H1 (cell line): ENCODE data around the gene VAT1. TPM values are rescaled to one million over a fixed set of nuclear protein-coding genes. Genes with fewer than 3 reads are reported as not detected.

Experiments used
- CTCF ChIA-PET: fragments of 300-600 bp; sonication (Branson Sonifier 250); formaldehyde crosslinking; loops from one replicate; lab custom pipeline; 2021; ENCODE audit not compliant: partially characterized antibody; lab: Charles Lee
- POLR2A ChIA-PET: fragments of 300-600 bp; sonication (Branson Sonifier 250); formaldehyde crosslinking; loops from one replicate; lab custom pipeline; 2021; ENCODE audit warnings: inconsistent platforms; ENCODE audit not compliant: partially characterized antibody; lab: Charles Lee
- DNase-seq, 2 experiments: peaks; one replicate each; pipeline versions ENCODE4 v3.0.0 to v3.0.0-alpha.2; 2010 to 2022; ENCODE audit warnings: low spot score in 2 of 2, low read depth in 1 of 2, mixed read lengths in 1 of 2
- FAIRE-seq: peaks from 2 replicates; lab custom pipeline; 2011; peaks lifted over from hg19 to GRCh38; lab: Jason Lieb, UNC
- H2AFZ ChIP-seq: 2 replicates; pipeline ENCODE4 v1.8.1; 2012; ENCODE audit warnings: low read length, inconsistent platforms
- H2AK5ac ChIP-seq: 2 replicates; pipeline ENCODE4 v1.6.1; 2013; ENCODE audit warnings: low read depth, low read length
- H2BK120ac ChIP-seq: replicated peaks from 2 replicates; pipeline ENCODE3; 2013; ENCODE audit warnings: low read depth, low read length, inconsistent platforms
- H2BK12ac ChIP-seq: 2 replicates; pipeline ENCODE4 v1.6.1; 2013; ENCODE audit warnings: low read depth, low read length
- H2BK15ac ChIP-seq: 2 replicates; pipeline ENCODE4 v1.6.1; 2013; ENCODE audit warnings: low read length
- H2BK20ac ChIP-seq: 2 replicates; pipeline ENCODE4 v1.6.1; 2013; ENCODE audit warnings: low read length
- H2BK5ac ChIP-seq: 2 replicates; pipeline ENCODE4 v1.6.1; 2013; ENCODE audit warnings: low read depth, low read length
- H3K14ac ChIP-seq: 2 replicates; pipeline ENCODE4 v1.6.1; 2013; ENCODE audit warnings: inconsistent platforms; ENCODE audit not compliant: insufficient read length
- H3K18ac ChIP-seq: 2 replicates; pipeline ENCODE4 v1.6.1; 2013; ENCODE audit warnings: low read length; ENCODE audit errors: extremely low read depth
- H3K23ac ChIP-seq: 2 replicates; pipeline ENCODE4 v1.6.1; 2013; ENCODE audit warnings: inconsistent platforms; ENCODE audit not compliant: insufficient read length
- H3K23me2 ChIP-seq: 2 replicates; pipeline ENCODE4 v1.6.1; 2013; ENCODE audit warnings: low read depth, low read length
- H3K27ac ChIP-seq: 2 replicates; pipeline ENCODE4 v1.6.1; 2011; ENCODE audit warnings: low read depth, low read length, inconsistent platforms
- H3K27me3 ChIP-seq, 4 experiments: replicated peaks in 1 of 4; 1 replicate in 1 of 4; 2 replicates in 3 of 4; pipeline versions ENCODE4 v1.6.1 to v1.8.1; 2011 to 2013; ENCODE audit warnings: low read length in 3 of 4, mild to moderate bottlenecking in 3 of 4, inconsistent platforms in 2 of 4, mixed read lengths in 2 of 4, moderate library complexity in 1 of 4; ENCODE audit not compliant: control insufficient read depth in 3 of 4, insufficient read depth in 3 of 4; ENCODE audit errors: extremely low read depth in 1 of 4
- H3K36me3 ChIP-seq, 4 experiments: 2 replicates each; pipeline versions ENCODE4 v1.6.1 to v1.8.1; 2011 to 2013; ENCODE audit warnings: mild to moderate bottlenecking in 4 of 4, low read length in 3 of 4, moderate library complexity in 2 of 4, control low read depth in 1 of 4, inconsistent platforms in 1 of 4; ENCODE audit not compliant: insufficient read depth in 4 of 4, control insufficient read depth in 2 of 4
- H3K4ac ChIP-seq: replicated peaks from 2 replicates; pipeline ENCODE3; 2013; ENCODE audit warnings: low read length, low read depth, mixed read lengths, inconsistent platforms; ENCODE audit not compliant: insufficient read length
- H3K4me1 ChIP-seq, 4 experiments: replicated peaks in 1 of 4; 1 replicate in 1 of 4; 2 replicates in 3 of 4; pipeline versions ENCODE4 v1.6.1 to v1.8.1; 2011 to 2013; ENCODE audit warnings: low read length in 3 of 4, inconsistent platforms in 2 of 4, mixed read lengths in 1 of 4; ENCODE audit not compliant: insufficient read depth in 4 of 4, control insufficient read depth in 3 of 4
- H3K4me2 ChIP-seq, 2 experiments: 2 replicates each; pipeline versions ENCODE4 v1.6.1 to v1.8.1; 2011 to 2013; ENCODE audit warnings: low read depth in 2 of 2, low read length in 2 of 2, control low read depth in 1 of 2, inconsistent platforms in 1 of 2, mild to moderate bottlenecking in 1 of 2; ENCODE audit not compliant: insufficient read depth in 1 of 2
- H3K4me3 ChIP-seq, 4 experiments: fragments of 200-600, 300-600 bp in 1 of 4; sonication (generic), shearing (Covaris generic), sonication (Bioruptor Twin) in 1 of 4; 2 replicates each; pipeline versions ENCODE4 v1.5.1 to v1.8.1; 2011 to 2016; ENCODE audit warnings: low read length in 4 of 4, low read depth in 3 of 4, control low read depth in 2 of 4, inconsistent platforms in 2 of 4, mild to moderate bottlenecking in 2 of 4, mixed read lengths in 1 of 4, moderate library complexity in 1 of 4; ENCODE audit not compliant: insufficient read depth in 2 of 4; ENCODE audit errors: extremely low read depth in 1 of 4
- H3K56ac ChIP-seq: replicated peaks from 2 replicates; pipeline ENCODE3; 2013; ENCODE audit warnings: low read depth, mild to moderate bottlenecking, mixed read lengths, low read length, inconsistent platforms; ENCODE audit not compliant: insufficient read length
- H3K79me1 ChIP-seq: 2 replicates; pipeline ENCODE4 v1.6.1; 2013; ENCODE audit warnings: low read depth, low read length, control low read depth
- H3K79me2 ChIP-seq, 2 experiments: 2 replicates each; pipeline versions ENCODE4 v1.6.1 to v1.8.1; 2012 to 2013; ENCODE audit warnings: low read length in 2 of 2, mild to moderate bottlenecking in 2 of 2, inconsistent platforms in 1 of 2; ENCODE audit not compliant: insufficient read depth in 2 of 2, control insufficient read depth in 1 of 2
- H3K9ac ChIP-seq, 4 experiments: replicated peaks in 1 of 4; 1 replicate in 1 of 4; 2 replicates in 3 of 4; pipeline versions ENCODE4 v1.6.1 to v1.8.1; 2011 to 2013; ENCODE audit warnings: low read depth in 3 of 4, low read length in 3 of 4, control low read depth in 2 of 4, mild to moderate bottlenecking in 2 of 4, moderate library complexity in 2 of 4, inconsistent platforms in 1 of 4; ENCODE audit errors: extremely low read depth in 1 of 4
- H3K9me3 ChIP-seq, 2 experiments: 2 replicates each; pipeline versions ENCODE4 v1.6.1 to v1.8.1; 2012 to 2013; ENCODE audit warnings: mild to moderate bottlenecking in 2 of 2, moderate library complexity in 2 of 2, control low read depth in 1 of 2, inconsistent platforms in 1 of 2, low read depth in 1 of 2, low read length in 1 of 2, mixed read lengths in 1 of 2; ENCODE audit not compliant: insufficient read depth in 2 of 2
- H4K20me1 ChIP-seq, 2 experiments: replicated peaks in 1 of 2; 2 replicates each; pipeline versions ENCODE3 to v1.8.1; 2011 to 2013; ENCODE audit warnings: inconsistent platforms in 2 of 2, low read length in 2 of 2, mild to moderate bottlenecking in 1 of 2; ENCODE audit not compliant: insufficient read depth in 2 of 2, control insufficient read depth in 1 of 2
- H4K5ac ChIP-seq: 2 replicates; pipeline ENCODE4 v1.6.1; 2013; ENCODE audit warnings: low read length, low read depth, mixed read lengths, inconsistent platforms; ENCODE audit not compliant: insufficient read length
- H4K8ac ChIP-seq: 2 replicates; pipeline ENCODE4 v1.8.0; 2013; ENCODE audit warnings: mild to moderate bottlenecking, moderate library complexity, low read length, inconsistent platforms; ENCODE audit not compliant: insufficient read depth; ENCODE audit errors: extremely low read depth
- H4K91ac ChIP-seq: replicated peaks from 2 replicates; pipeline ENCODE3; 2013; ENCODE audit warnings: low read length, mixed read lengths, inconsistent platforms; ENCODE audit not compliant: insufficient read length
- CHD1 ChIP-seq: IDR thresholded peaks from 2 replicates; pipeline ENCODE4 v1.6.1; 2012; ENCODE audit warnings: low read depth, low read length, improper control_type of control experiment
- CHD2 ChIP-seq: IDR thresholded peaks from 2 replicates; pipeline ENCODE4 v1.6.1; 2012; ENCODE audit warnings: low read length, improper control_type of control experiment
- E2F6 ChIP-seq: IDR thresholded peaks from 2 replicates; pipeline ENCODE4 v1.6.1; 2012; ENCODE audit warnings: inconsistent platforms
- KDM4A ChIP-seq: IDR thresholded peaks from one replicate; pipeline ENCODE4 v1.7.1; 2012; ENCODE audit warnings: low read depth, mild to moderate bottlenecking, moderate library complexity, low read length, inconsistent platforms; ENCODE audit not compliant: severe bottlenecking
- KDM5A ChIP-seq: fragments of 200-600 bp; IDR thresholded peaks from 2 replicates; pipeline ENCODE4 v1.7.1; 2012; ENCODE audit warnings: mild to moderate bottlenecking, low read length, inconsistent platforms, mixed read lengths
- POLR2AphosphoS5 ChIP-seq: IDR thresholded peaks from 2 replicates; pipeline ENCODE4 v1.6.1; 2011; ENCODE audit warnings: low read depth, low read length
- RAD21 ChIP-seq, 2 experiments: IDR thresholded peaks in 1 of 2; conservative IDR thresholded peaks in 1 of 2; 2 replicates each; pipeline ENCODE4 v1.6.1; 2011; ENCODE audit warnings: low read depth in 2 of 2, low read length in 2 of 2, improper control_type of control experiment in 1 of 2, inconsistent platforms in 1 of 2, mild to moderate bottlenecking in 1 of 2, moderate library complexity in 1 of 2
- RBBP5 ChIP-seq: IDR thresholded peaks from 2 replicates; pipeline ENCODE4 v1.7.1; 2012; ENCODE audit warnings: low read depth, mild to moderate bottlenecking, inconsistent platforms, low read length, moderate library complexity, borderline replicate concordance
- TCF12 ChIP-seq: IDR thresholded peaks from 2 replicates; pipeline ENCODE4 v1.6.1; 2011; ENCODE audit warnings: low read depth, mild to moderate bottlenecking, low read length
- WGBS, 2 experiments: shearing (Covaris generic) in 1 of 2; methylation state at CpG; one replicate each; pipeline versions ENCODE4 v1.1.6 to v1.1.7; 2013 to 2015; ENCODE audit warnings: low lambda C conversion rate in 2 of 2, mixed read lengths in 2 of 2, inconsistent platforms in 1 of 2, low coverage in 1 of 2, missing lambda C conversion rate in 1 of 2; ENCODE audit not compliant: insufficient replicate concordance in 2 of 2, insufficient coverage in 1 of 2, insufficient read length in 1 of 2; ENCODE audit errors: extremely low coverage in 1 of 2, missing lambda C conversion rate in 1 of 2; 5-methylcytosine and 5-hydroxymethylcytosine counted together
- polyA plus RNA-seq, 7 experiments: library from polyadenylated mRNA; depleted of rRNA in 3 of 7; stranded (reverse) in 5 of 7; unstranded in 2 of 7; fragments of >200 nt in 5 of 7; fragments of 200-250 nt in 2 of 7; gene quantifications; 1 replicate in 5 of 7; 2 replicates in 1 of 7; 4 replicates in 1 of 7; pipeline versions ENCODE4 v1.2.1 to v1.2.3, GENCODE V29; 2011 to 2013; ENCODE audit warnings: missing spikeins in 2 of 7, mixed read lengths in 2 of 7
- total RNA-seq: library from RNA; stranded (reverse); fragmentation: NEBNext Ultra II Directional; extraction: Animal tissue kit (Norgen Biotek cat#: 25700); gene quantifications from 2 replicates; pipeline ENCODE4 v1.2.1, GENCODE V29; 2021
- TF ChIP-seq, protein P1 (sequence below): IDR thresholded peaks from 2 replicates; pipeline ENCODE4 v1.6.1; 2012; ENCODE audit warnings: low read length, inconsistent platforms

Gene VAT1
- total and polyA plus RNA-seq, 2 of the 8 experiments (the other 6 are each of a cell fraction or from before 2014, with no cell fraction given), result 200 to 295 TPM

GRCh38 chr17:43010667-43011308 is 11.4 kb downstream of the VAT1 start:
- WGBS, 2 experiments, result 96% methylated on average over 5 of the region's 5 CpGs; no CpG with 5 or more reads in 1 of the 2 experiments
- H3K9me3 ChIP-seq, result no peaks in the 10 kb centered on the region
- FAIRE-seq, result no peak
- TF ChIP-seq RAD21 (IDR thresholded peaks at IDR 0.05 in 1 of 2, conservative IDR thresholded peaks at IDR 0.05 in 1 of 2; ENCODE audit: low read depth in 2 of 2, low read length in 2 of 2), result no peak
- no peak for TF ChIP-seq CHD1
- no peak for TF ChIP-seq E2F6
- no peak for TF ChIP-seq TCF12
- TF ChIP-seq KDM4A, result no peak
- TF ChIP-seq POLR2AphosphoS5, result no peak
- no peak for TF ChIP-seq RBBP5
- TF ChIP-seq KDM5A, result no peak
- TF ChIP-seq CHD2, result no peak
- TF ChIP-seq, protein P1, sequence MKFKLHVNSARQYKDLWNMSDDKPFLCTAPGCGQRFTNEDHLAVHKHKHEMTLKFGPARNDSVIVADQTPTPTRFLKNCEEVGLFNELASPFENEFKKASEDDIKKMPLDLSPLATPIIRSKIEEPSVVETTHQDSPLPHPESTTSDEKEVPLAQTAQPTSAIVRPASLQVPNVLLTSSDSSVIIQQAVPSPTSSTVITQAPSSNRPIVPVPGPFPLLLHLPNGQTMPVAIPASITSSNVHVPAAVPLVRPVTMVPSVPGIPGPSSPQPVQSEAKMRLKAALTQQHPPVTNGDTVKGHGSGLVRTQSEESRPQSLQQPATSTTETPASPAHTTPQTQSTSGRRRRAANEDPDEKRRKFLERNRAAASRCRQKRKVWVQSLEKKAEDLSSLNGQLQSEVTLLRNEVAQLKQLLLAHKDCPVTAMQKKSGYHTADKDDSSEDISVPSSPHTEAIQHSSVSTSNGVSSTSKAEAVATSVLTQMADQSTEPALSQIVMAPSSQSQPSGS, result no peak

More at GRCh38 chr17:43010667-43011308, 11.4 kb downstream of the VAT1 start:
- H2AK5ac ChIP-seq, result no peak overlapping the region
- H3K27ac ChIP-seq, result no peak overlapping the region
- no peak overlapping the region for H2BK120ac ChIP-seq
- H3K23me2 ChIP-seq, result no peaks in the 10 kb centered on the region; the same call in 1 of the 2 replicates
- no peak overlapping the region for H4K5ac ChIP-seq
- H4K20me1 ChIP-seq, result peaks cover 2% of the 10 kb centered on the region in 2 experiments
- H3K18ac ChIP-seq, result no peak overlapping the region
- no peak overlapping the region for H3K4ac ChIP-seq
- no peaks in the 10 kb centered on the region for H3K79me2 ChIP-seq
- no peak overlapping the region for H2BK12ac ChIP-seq
- no peak overlapping the region for H3K14ac ChIP-seq
- no peak overlapping the region for H4K8ac ChIP-seq
- H3K79me1 ChIP-seq, result 0 out of 2 replicates have a peak, but pooled peaks cover 6% of the 10 kb centered on the region
- no peak overlapping the region for H3K4me2 ChIP-seq
- no peak overlapping the region for H3K23ac ChIP-seq
- no peak overlapping the region for H3K9ac ChIP-seq
- H2BK15ac ChIP-seq, result no peak overlapping the region
- H2BK5ac ChIP-seq, result no peak overlapping the region
- CTCF ChIA-PET, result interaction anchor here (1.9 kb wide), 1 partner anchor 12 kb away, joined by 6 read pairs; the partner anchor contains the start of gene RPL27
- no peak overlapping the region for H2BK20ac ChIP-seq
- DNase-seq, result no peak
- no peaks in the 10 kb centered on the region for H3K27me3 ChIP-seq
- POLR2A ChIA-PET, result interaction anchor here (0.7 to 7.5 kb wide), 5 partner anchors 9 to 305 kb away, joined by 3 to 104 read pairs (median 3); partner anchors contain the start of genes RPL27 and VAT1
- no peak overlapping the region for H3K4me3 ChIP-seq
- H3K56ac ChIP-seq, result no peak overlapping the region
- no peak overlapping the region for H2AFZ ChIP-seq
- peaks cover 3 to 7% (median 3%) of the 10 kb centered on the region in 4 experiments for H3K4me1 ChIP-seq
- H3K36me3 ChIP-seq, result peaks cover 0 to 12% (median 0%) of the 10 kb centered on the region in 4 experiments; a peak in 4 of 8 replicates
- H4K91ac ChIP-seq, result no peak overlapping the region
